Measurements from ENCODE around the gene PPP1R12B.
"Not testable (repeated sequence)": the region's sequence is repeated elsewhere in the genome, so short reads cannot be mapped to it uniquely, and the experiment has no call there.

PPP1R12B gene

DNA sequence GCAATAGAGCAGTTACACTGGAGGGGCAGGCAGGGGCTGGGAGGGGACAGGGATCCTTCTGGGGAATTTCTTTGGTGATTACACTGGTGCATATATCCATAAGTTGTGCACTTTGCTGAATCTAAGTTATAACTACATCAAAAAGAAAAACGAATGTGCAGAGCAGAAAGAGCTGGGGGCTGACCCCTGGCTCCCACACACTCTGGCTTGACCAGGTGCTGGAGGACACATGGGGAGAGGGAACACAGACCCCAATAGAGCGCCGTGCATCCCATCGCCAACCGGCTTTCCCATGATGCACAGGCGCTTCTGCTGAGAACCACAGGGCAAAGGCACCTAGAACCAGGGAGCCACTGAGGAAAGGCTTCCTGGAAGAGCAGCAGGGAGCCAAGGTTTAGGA, 281.6 kb downstream of the PPP1R12B start:
- DNase-seq (ENCODE audit: low read depth), result not testable (repeated sequence)

DNA sequence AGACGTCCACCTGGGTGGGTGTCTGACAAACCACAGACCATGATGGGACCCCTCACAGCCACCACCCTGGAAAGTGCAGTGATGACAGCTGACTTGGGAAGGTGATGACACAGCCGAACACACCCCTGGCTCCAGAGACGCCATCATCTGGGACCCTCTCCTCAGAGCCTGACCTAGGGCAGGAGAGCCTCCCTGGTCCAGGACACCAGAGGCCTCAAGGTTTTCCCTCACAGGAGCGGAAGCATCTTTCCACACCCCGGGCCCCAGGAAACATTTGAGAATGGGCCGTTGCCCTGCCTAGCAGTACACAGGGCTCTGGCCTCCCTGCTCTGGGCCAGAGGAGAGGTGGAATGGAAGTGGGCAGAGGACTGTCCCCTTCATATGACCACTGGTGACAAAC, 282.0 kb downstream of the PPP1R12B start:
- no peak for DNase-seq (ENCODE audit: low read depth)

DNA sequence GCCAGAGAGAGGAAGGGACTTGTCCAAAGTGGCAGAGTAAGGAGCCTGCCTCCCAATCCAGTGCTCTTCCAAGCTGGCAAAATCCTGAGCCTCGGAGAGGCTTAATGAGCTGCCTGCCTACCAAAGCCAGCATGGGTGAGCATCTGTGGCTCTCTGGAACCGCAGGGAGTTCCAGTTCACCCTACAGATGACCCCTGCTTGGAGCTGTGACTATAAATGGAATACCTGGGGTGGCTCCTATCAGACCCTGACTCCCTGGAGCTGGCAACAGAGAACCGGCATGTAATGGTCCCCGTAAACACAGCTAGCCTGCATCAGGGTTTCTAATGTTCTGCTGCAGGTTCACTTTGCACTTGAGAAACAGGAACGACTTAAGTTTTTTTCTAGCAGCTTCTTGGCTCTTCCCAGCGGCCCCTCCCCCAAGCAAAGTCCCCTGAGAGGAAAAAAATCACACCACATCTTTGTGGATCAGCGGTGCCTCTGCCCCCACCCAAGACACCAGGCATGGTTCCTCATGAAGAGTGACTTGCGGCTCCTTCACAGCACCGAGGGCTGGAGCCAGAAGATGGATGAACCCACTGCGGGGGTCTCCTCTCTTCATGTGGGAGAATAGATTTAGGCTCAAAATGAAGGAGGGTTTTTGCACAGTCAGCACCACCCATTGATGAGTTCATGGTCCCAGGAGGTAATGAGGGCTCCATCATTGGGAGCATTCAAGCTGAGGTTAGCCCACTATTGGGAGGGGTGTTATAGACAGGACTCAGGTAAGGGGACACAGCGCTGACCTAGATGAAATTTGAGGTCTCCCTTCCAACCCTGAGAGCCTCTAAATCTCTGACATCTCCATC, 282.8 kb downstream of the PPP1R12B start:
- DNase-seq (ENCODE audit: low read depth), result no peak

DNA sequence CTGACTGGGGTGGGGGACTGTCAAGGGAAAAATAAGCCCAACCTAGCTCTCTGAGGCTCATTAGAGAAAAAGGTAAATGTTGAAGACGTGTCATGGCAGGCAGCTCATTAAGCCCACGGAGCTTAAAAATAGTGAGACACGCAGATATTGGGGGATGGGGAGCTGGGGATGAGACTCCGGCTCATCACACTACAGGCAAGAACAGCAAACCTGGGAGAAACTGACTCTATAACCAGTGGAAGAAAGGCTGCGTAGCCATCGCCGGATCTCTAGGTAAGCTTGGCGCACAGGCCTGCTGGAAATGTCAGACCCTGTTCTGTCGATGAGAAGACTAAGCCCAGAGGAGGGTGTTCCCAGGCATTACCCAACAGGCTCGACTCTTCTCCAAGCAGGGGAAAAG, 283.7 kb downstream of the PPP1R12B start:
- no peak for DNase-seq (ENCODE audit: low read depth)

DNA sequence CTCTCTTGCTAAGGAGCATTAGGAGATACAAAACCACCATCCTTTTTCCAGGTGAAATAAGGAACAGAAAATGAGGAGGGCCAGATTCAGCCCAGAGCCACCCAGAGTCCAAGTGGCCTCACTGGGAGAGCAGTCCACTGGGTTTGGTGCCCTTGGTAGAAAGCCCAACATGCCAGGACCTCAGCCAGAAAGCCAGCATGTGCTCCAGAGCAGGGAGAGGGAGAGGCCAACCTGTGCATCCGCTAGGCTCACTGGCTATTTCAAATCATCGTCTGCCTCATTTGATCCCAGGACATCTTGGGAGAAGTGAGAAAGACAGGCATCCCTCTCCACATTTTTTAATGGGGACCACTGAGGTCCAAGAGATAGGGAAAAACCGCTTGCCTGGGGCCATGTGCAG, 287.7 kb downstream of the PPP1R12B start:
- not testable (repeated sequence) for DNase-seq (ENCODE audit: low read depth)

DNA sequence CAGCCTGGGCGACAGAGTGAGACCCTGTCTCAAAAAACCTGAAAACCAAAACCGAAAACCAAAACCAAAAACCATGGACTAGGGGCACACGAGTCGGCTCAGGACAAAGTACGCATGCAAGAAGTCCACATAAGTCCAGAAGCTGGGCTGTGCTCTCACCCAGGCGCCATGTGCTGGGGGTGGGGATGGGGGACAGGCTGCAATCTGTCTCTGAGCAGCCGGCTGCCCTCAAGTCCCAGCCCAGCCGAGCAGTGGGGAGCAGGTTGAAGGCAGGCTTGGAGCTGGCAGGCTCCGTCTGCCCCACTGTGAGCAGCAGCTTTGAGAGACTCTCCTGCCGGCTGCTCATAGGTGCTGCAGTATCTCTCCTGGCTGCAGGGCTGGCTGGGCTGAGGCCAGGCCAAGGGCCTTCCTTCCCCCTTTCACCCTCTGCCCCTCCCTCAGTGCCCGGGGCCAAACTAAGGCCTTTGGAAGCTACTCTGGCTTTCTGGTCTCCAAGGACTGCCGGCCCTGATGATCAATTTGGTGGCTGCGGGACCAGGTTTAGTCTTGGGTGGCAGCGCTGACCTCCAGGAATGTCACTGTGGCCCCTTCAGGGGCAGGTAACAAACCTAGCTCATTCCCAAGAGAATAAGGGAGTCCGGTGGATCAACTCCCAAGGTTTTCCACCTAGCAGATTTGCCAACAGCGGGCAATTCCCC, 289.0 kb downstream of the PPP1R12B start:
- not testable (repeated sequence) for DNase-seq (ENCODE audit: low read depth)

DNA sequence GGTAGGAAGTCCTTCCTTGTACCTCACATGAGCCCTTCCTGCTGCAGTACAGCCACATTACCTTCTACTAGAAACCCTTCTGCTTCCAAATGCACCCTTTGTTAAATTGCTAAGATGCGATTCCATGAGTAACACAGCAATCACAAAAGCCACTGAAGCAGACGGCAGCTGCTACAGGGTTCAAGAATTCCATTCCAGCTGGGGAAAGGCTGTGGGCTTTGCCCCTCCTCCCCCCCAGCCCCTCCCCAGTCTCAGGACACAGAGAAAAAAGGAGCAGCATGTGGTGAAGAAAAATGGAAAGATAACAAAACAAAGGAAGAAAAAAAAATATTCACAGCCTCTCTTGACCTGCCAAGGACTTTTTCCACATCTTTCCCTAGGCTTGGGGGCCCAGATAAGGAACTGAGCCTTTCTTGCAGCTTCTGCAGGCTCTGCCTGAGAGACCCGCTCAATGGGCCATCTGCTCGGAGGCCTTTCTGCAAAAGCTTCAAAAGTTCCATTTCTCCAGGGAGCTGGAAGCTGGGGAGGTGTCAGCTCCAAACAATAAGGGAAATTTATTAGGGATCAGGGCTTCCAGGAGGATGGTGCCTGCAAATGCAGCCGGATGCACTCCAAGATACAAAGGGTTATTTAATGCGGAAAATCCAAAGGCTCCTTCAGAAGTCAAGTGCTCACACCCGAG, 289.7 kb downstream of the PPP1R12B start:
- DNase-seq (ENCODE audit: low read depth), result no peak

DNA sequence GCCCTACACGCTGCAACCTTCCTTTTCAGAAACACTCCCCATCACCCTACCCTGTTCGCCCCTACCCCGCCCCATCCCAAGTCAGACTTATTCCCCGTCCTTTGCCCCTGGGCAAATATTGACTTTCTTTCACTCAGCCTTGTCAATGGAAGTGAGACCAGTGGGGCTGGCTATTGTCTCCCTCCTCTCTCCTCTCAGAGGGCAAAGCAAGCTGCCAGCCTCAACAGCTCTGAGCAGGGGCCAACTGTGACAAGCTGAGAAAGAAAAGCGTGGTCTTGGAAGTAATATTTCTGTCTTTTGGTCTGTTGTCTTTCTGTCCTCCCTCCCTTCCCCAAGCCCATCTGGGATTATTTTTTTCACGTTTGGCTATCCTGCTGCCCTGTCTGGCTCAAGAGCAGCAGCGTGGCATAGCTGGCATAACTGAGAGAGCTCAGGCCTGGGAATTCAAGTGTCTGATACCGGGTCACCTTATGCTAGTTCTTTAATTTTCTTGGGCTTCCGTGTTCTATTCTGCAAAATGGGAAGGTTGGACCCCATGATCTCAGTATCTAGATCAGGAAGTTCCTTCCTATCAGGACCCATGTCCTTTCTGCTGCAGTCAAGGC, 290.3 kb downstream of the PPP1R12B start:
- not testable (repeated sequence) for DNase-seq (ENCODE audit: low read depth)

DNA sequence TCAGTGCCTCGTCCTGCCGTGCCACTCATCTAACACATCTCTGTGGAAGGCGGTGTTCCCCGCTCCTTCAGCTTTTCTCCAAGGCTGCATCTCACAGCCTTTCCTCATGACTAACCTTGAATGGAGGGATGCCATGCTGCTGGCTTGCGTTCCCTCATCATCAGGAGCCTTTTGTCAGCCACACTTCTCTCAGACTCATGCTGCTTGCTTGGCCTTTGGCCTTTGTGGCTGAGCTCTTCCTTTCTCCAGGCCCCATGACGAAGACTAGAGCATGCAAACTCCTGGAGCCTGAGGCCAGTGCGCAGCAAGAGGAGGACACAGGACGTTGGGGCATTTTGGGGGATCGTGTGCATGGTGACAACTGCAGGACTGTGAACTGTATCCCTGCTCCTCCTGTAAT, 291.0 kb downstream of the PPP1R12B start:
- DNase-seq (ENCODE audit: low read depth), result no peak

DNA sequence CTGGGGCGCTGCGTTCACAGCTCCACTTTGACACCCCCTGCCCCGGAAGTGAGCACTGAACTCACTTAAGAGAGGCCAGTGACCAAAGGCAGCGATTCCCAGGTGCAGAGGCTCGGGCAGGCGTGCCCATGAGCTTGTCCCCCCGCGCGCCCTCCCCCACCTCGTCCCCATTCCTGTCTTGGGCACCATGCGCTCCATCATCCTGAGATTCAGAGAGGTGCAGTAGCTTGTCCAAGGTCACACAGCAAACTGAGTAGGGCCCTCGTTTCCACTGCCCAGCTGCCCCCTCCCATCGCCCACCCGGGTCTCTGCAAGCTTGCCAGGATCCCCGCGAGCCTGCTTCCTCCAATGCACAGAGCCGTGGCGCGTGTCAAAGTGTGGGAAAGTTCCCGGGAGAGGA, 293.7 kb downstream of the PPP1R12B start:
- no peak for DNase-seq (ENCODE audit: low read depth)
